IMR-90 (cell line): Measurements from ENCODE around the gene IL31RA. TPM values are rescaled to one million over a fixed set of nuclear protein-coding genes. Genes with fewer than 3 reads are reported as not detected.

Source experiments
- ATAC-seq: fragments of 200-7000 bp; cut with Tn5 transposase; 2 replicates; pipeline ENCODE4 v1.9.1; 2020; ENCODE audit warnings: low read depth, mild to moderate bottlenecking, moderate library complexity
- BruUV-seq: library from RNA; stranded (reverse); fragments of 400-500 nt; replicated peaks from 2 replicates; lab custom pipeline; 2021; lab: Mats Ljungman, UMichigan
- CTCF ChIA-PET: fragments of 300-600 bp; formaldehyde crosslinking; extraction: SDS; loops from one replicate; lab custom pipeline; 2021; ENCODE audit warnings: antibody characterized with exemption; lab: Yijun Ruan, JAX
- POLR2A ChIA-PET: fragments of 300-600 bp; sonication (Branson Sonifier 250); formaldehyde crosslinking; loops from one replicate; lab custom pipeline; 2022; ENCODE audit warnings: antibody characterized with exemption; ENCODE audit not compliant: unreplicated experiment; lab: Charles Lee
- DNase-seq: peaks from one replicate; pipeline ENCODE4 v3.0.0; 2013
- H2AFZ ChIP-seq: replicated peaks from 2 replicates; pipeline ENCODE3; 2013; ENCODE audit warnings: low read length, mild to moderate bottlenecking; ENCODE audit not compliant: poor library complexity
- H2AK5ac ChIP-seq: 2 replicates; pipeline ENCODE4 v1.6.1; 2013; ENCODE audit warnings: low read depth, low read length, inconsistent platforms
- H2AK9ac ChIP-seq: replicated peaks from 2 replicates; pipeline ENCODE3; 2013; ENCODE audit warnings: mild to moderate bottlenecking, low read depth, low read length, moderate library complexity; ENCODE audit not compliant: poor library complexity
- H2BK120ac ChIP-seq: 2 replicates; pipeline ENCODE4 v1.6.1; 2013; ENCODE audit warnings: low read depth, low read length, inconsistent platforms
- H2BK15ac ChIP-seq: 3 replicates; pipeline ENCODE4 v1.6.1; 2013; ENCODE audit warnings: low read depth, low read length, inconsistent platforms
- H2BK20ac ChIP-seq: 2 replicates; pipeline ENCODE4 v1.6.1; 2013; ENCODE audit warnings: low read depth, mild to moderate bottlenecking, inconsistent platforms, low read length, moderate library complexity
- H2BK5ac ChIP-seq: 2 replicates; pipeline ENCODE4 v1.6.1; 2013; ENCODE audit warnings: mild to moderate bottlenecking, low read depth, low read length, inconsistent platforms; ENCODE audit not compliant: poor library complexity, severe bottlenecking
- H3K14ac ChIP-seq: replicated peaks from 2 replicates; pipeline ENCODE4 v1.6.1; 2013; ENCODE audit warnings: low read depth, low read length, inconsistent platforms
- H3K18ac ChIP-seq: 2 replicates; pipeline ENCODE4 v1.6.1; 2013; ENCODE audit warnings: low read depth, low read length, control low read depth
- H3K23ac ChIP-seq: 2 replicates; pipeline ENCODE4 v1.6.1; 2013; ENCODE audit warnings: low read depth, low read length, inconsistent platforms
- H3K27ac ChIP-seq: 2 replicates; pipeline ENCODE4 v1.5.1; 2013; ENCODE audit warnings: mild to moderate bottlenecking, control low read depth, low read length; ENCODE audit not compliant: insufficient read depth
- H3K27me3 ChIP-seq: 2 replicates; pipeline ENCODE4 v1.6.1; 2013; ENCODE audit warnings: low read length; ENCODE audit not compliant: control insufficient read depth, insufficient read depth
- H3K36me3 ChIP-seq: 2 replicates; pipeline ENCODE4 v1.6.1; 2013; ENCODE audit warnings: low read length, mixed read lengths; ENCODE audit not compliant: control insufficient read depth, insufficient read depth
- H3K4ac ChIP-seq: 2 replicates; pipeline ENCODE4 v1.6.1; 2013; ENCODE audit warnings: low read depth, low read length, inconsistent platforms
- H3K4me1 ChIP-seq: 2 replicates; pipeline ENCODE4 v1.6.1; 2013; ENCODE audit warnings: low read length, mixed read lengths; ENCODE audit not compliant: control insufficient read depth, insufficient read depth
- H3K4me2 ChIP-seq: 2 replicates; pipeline ENCODE4 v1.6.1; 2013; ENCODE audit warnings: low read depth, mild to moderate bottlenecking, control low read depth, low read length, moderate library complexity
- H3K4me3 ChIP-seq: 2 replicates; pipeline ENCODE4 v1.5.1; 2013; ENCODE audit warnings: low read depth, mild to moderate bottlenecking, control low read depth, low read length, moderate library complexity; ENCODE audit not compliant: insufficient read depth
- H3K56ac ChIP-seq: 2 replicates; pipeline ENCODE4 v1.6.1; 2013; ENCODE audit warnings: low read length, inconsistent platforms; ENCODE audit not compliant: insufficient read depth; ENCODE audit errors: extremely low read depth
- H3K79me1 ChIP-seq, 2 experiments: 2 replicates each; pipeline ENCODE4 v1.6.1; 2013; ENCODE audit warnings: low read length in 2 of 2, inconsistent platforms in 1 of 2, low read depth in 1 of 2
- H3K9ac ChIP-seq: 2 replicates; pipeline ENCODE4 v1.6.1; 2013; ENCODE audit warnings: low read depth, low read length, control low read depth
- H3K9me1 ChIP-seq: 2 replicates; pipeline ENCODE4 v1.6.1; 2013; ENCODE audit warnings: low read length, inconsistent platforms; ENCODE audit not compliant: insufficient read depth
- H3K9me3 ChIP-seq: 2 replicates; pipeline ENCODE4 v1.6.1; 2013; ENCODE audit warnings: low read length; ENCODE audit not compliant: control insufficient read depth, insufficient read depth
- H4K20me1 ChIP-seq: 2 replicates; pipeline ENCODE4 v1.6.1; 2013; ENCODE audit warnings: low read length, inconsistent platforms; ENCODE audit not compliant: insufficient read depth
- H4K5ac ChIP-seq: 2 replicates; pipeline ENCODE4 v1.6.1; 2013; ENCODE audit warnings: mild to moderate bottlenecking, low read depth, low read length, control low read depth
- H4K8ac ChIP-seq, 2 experiments: 2 replicates each; pipeline ENCODE4 v1.6.1; 2013; ENCODE audit warnings: low read depth in 2 of 2, low read length in 2 of 2, control low read depth in 1 of 2, inconsistent platforms in 1 of 2
- H4K91ac ChIP-seq: 2 replicates; pipeline ENCODE4 v1.6.1; 2013; ENCODE audit warnings: low read depth, low read length, inconsistent platforms; ENCODE audit not compliant: insufficient read depth
- BHLHE40 ChIP-seq: fragments of 150-350 bp; IDR thresholded peaks from 2 replicates; pipeline ENCODE4 v1.6.1; 2016; ENCODE audit warnings: mild to moderate bottlenecking, low read depth, low read length
- CEBPB ChIP-seq: IDR thresholded peaks from 2 replicates; pipeline ENCODE4 v1.6.1; 2012; ENCODE audit warnings: low read depth, low read length, improper control_type of control experiment
- CHD1 ChIP-seq: IDR thresholded peaks from 2 replicates; pipeline ENCODE4 v1.6.1; 2012; ENCODE audit warnings: low read depth, low read length, improper control_type of control experiment
- ELK1 ChIP-seq: fragments of 150-350 bp; IDR thresholded peaks from 2 replicates; pipeline ENCODE4 v1.6.1; 2016; ENCODE audit warnings: low read depth, mild to moderate bottlenecking, low read length, moderate library complexity, borderline replicate concordance
- MAFK ChIP-seq: IDR thresholded peaks from 2 replicates; pipeline ENCODE4 v1.6.1; 2012; ENCODE audit warnings: low read depth, low read length, improper control_type of control experiment
- MAZ ChIP-seq: IDR thresholded peaks from 2 replicates; pipeline ENCODE4 v1.6.1; 2012; ENCODE audit warnings: low read depth, mild to moderate bottlenecking, low read length, improper control_type of control experiment, moderate library complexity, borderline replicate concordance
- MXI1 ChIP-seq: IDR thresholded peaks from 2 replicates; pipeline ENCODE4 v1.6.1; 2012; ENCODE audit warnings: low read depth, mild to moderate bottlenecking, low read length, moderate library complexity, borderline replicate concordance
- NFE2L2 ChIP-seq: fragments of 150-350 bp; IDR thresholded peaks from 2 replicates; pipeline ENCODE4 v1.6.1; 2016; ENCODE audit warnings: low read depth, mild to moderate bottlenecking, low read length
- POLR2A ChIP-seq: IDR thresholded peaks from 2 replicates; pipeline ENCODE4 v1.6.1; 2012; ENCODE audit warnings: mild to moderate bottlenecking, low read depth, low read length
- RAD21 ChIP-seq: IDR thresholded peaks from 2 replicates; pipeline ENCODE4 v1.6.1; 2012; ENCODE audit warnings: low read length, improper control_type of control experiment
- RCOR1 ChIP-seq: IDR thresholded peaks from 2 replicates; pipeline ENCODE4 v1.6.1; 2012; ENCODE audit warnings: mild to moderate bottlenecking, low read length, improper control_type of control experiment; ENCODE audit not compliant: insufficient replicate concordance
- SMC3 ChIP-seq: fragments of 150-350 bp; IDR thresholded peaks from 2 replicates; pipeline ENCODE4 v1.6.1; 2016; ENCODE audit warnings: low read depth, mild to moderate bottlenecking, antibody characterized with exemption, low read length, moderate library complexity
- USF2 ChIP-seq: fragments of 150-350 bp; IDR thresholded peaks from 2 replicates; pipeline ENCODE4 v1.6.1; 2017; ENCODE audit warnings: mild to moderate bottlenecking, antibody characterized with exemption, low read length, low read depth
- WGBS, 2 experiments: methylation state at CpG; one replicate each; pipeline versions ENCODE4 v1.1.5 to v1.1.7; 2013; ENCODE audit warnings: missing lambda C conversion rate in 2 of 2; ENCODE audit not compliant: insufficient read length in 1 of 2; ENCODE audit errors: extremely low coverage in 2 of 2; 5-methylcytosine and 5-hydroxymethylcytosine counted together
- dilution Hi-C: fragments of 300-500 bp; cut with HindIII; formaldehyde crosslinking; loops from one replicate; pipeline ENCODE4 v1.14.3; 2018; ENCODE audit warnings: low sequenced_read_pairs; ENCODE audit not compliant: unreplicated experiment
- in situ Hi-C: fragments of 300-500 bp; cut with MboI; formaldehyde crosslinking; loops from 3 replicates; pipeline ENCODE4 v1.14.3; 2019; ENCODE audit warnings: low sequenced_read_pairs, inconsistent platforms, mixed read lengths
- intact Hi-C: fragments of 100-400 bp; cut with micrococcal nuclease; formaldehyde crosslinking; loops from 2 replicates; pipeline ENCODE4 v1.10.0; 2022
- polyA plus RNA-seq, 3 experiments: library from polyadenylated mRNA; depleted of rRNA; stranded (reverse); fragments of >200 nt; gene quantifications; 2 replicates each; pipeline ENCODE4 v1.2.3, GENCODE V29; 2012; ENCODE audit warnings: low replicate concordance in 1 of 3
- total RNA-seq: library from RNA; depleted of rRNA; stranded (reverse); fragments of >200 nt; gene quantifications from 2 replicates; pipeline ENCODE4 v1.2.3, GENCODE V29; 2012

IL31RA gene
- total and polyA plus RNA-seq, 2 of the 4 experiments (the other 2 are of a cell fraction), result 0.39 to 0.90 TPM

GRCh38 chr5:55917402-55918086 is 66.4 kb downstream of the IL31RA start:
- TF ChIP-seq RCOR1 (no peak), ELK1 (no peak), SMC3 (no peak), BHLHE40 (no peak), POLR2A (no peak), NFE2L2 (no peak), MAZ (no peak), MAFK (no peak), USF2 (no peak), CHD1 (no peak), CEBPB (no peak), MXI1 (no peak), RAD21 (no peak)
- in situ Hi-C loops, result loop anchor here (25.0 kb wide), 1 partner anchor 580 kb away; no protein-coding TSS in a partner anchor

More at GRCh38 chr5:55917402-55918086, 66.4 kb downstream of the IL31RA start:
- DNase-seq (no peak), ATAC-seq (no peak; the same call in 1 of the 2 replicates)
- Histone ChIP-seq H2BK120ac (no peak overlapping the region), H3K79me1 (no peaks in the 10 kb centered on the region), H3K27ac (no peak overlapping the region), H2BK15ac (no peak overlapping the region), H3K4me3 (no peak overlapping the region), H3K18ac (no peak overlapping the region), H2AFZ (peak overlapping the region; percentile 15), H2AK9ac (no peak overlapping the region), H2BK5ac (no peak overlapping the region), H4K5ac (no peak overlapping the region), H2BK20ac (no peak overlapping the region), H3K4me2 (no peak overlapping the region), H3K56ac (no peak overlapping the region), H3K36me3 (no peaks in the 10 kb centered on the region), H2AK5ac (no peak overlapping the region), H3K9ac (no peak overlapping the region), H4K20me1 (no peaks in the 10 kb centered on the region), H3K4ac (no peak overlapping the region), H4K91ac (no peak overlapping the region), H3K9me1 (no peaks in the 10 kb centered on the region), H3K23ac (no peak overlapping the region), H3K9me3 (no peaks in the 10 kb centered on the region), H3K14ac (no peak overlapping the region), H4K8ac (no peak overlapping the region), H3K4me1 (no peaks in the 10 kb centered on the region), H3K27me3 (no peaks in the 10 kb centered on the region)
- WGBS, 2 experiments, result 88% methylated on average over 5 of the region's 5 CpGs; no CpG with 5 or more reads in 1 of the 2 experiments
- intact Hi-C loops (loop anchor here (10.0 kb wide), 1 partner anchor 583 kb away; no protein-coding TSS in a partner anchor), dilution Hi-C loops (no loop called here)
- ChIA-PET POLR2A (no interaction called here), CTCF (no interaction called here)
- no TSS peak for BruUV-seq
